Colonic mucosa (tissue), 4 donors: Measurements from ENCODE around the gene TBC1D21. TPM values are rescaled to one million over a fixed set of nuclear protein-coding genes. Genes with fewer than 3 reads are reported as not detected.
"Not testable (repeated sequence)": the region's sequence is repeated elsewhere in the genome, so short reads cannot be mapped to it uniquely, and the experiment has no call there.

Experiments used
- DNase-seq: peaks from one replicate; pipeline ENCODE4 v3.0.0-alpha.2; 2020
- H3K27ac ChIP-seq: fragments of 200-600 bp; one replicate; pipeline ENCODE4 v1.8.0; 2021
- H3K27me3 ChIP-seq: fragments of 200-600 bp; one replicate; pipeline ENCODE4 v1.8.0; 2021
- H3K36me3 ChIP-seq: fragments of 200-600 bp; one replicate; pipeline ENCODE4 v1.8.0; 2021
- H3K4me1 ChIP-seq: fragments of 200-600 bp; one replicate; pipeline ENCODE4 v1.8.0; 2021; ENCODE audit warnings: mild to moderate bottlenecking
- H3K4me3 ChIP-seq: fragments of 200-600 bp; one replicate; pipeline ENCODE4 v1.8.0; 2021
- H3K9ac ChIP-seq, 2 donors: one replicate each; pipeline ENCODE4 v1.7.0; 2013; ENCODE audit warnings: control low read depth in 2 of 2, low read depth in 2 of 2, low read length in 2 of 2
- H3K9me3 ChIP-seq: fragments of 200-600 bp; one replicate; pipeline ENCODE4 v1.8.0; 2021
- intact Hi-C: fragments of 100-400 bp; cut with DNase I; formaldehyde crosslinking; loops from one replicate; pipeline ENCODE4 v1.14.1; 2022
- total RNA-seq, 2 donors: library from RNA; stranded (reverse); fragmentation: NEBNext Ultra II Directional in 1 of 2; extraction: Animal tissue kit (Norgen Biotek cat#: 25700) in 1 of 2; gene quantifications; one replicate each; pipeline ENCODE4 v1.2.1, GENCODE V29; 2021
- TF ChIP-seq, protein P1 (sequence below): fragments of 200-600 bp; IDR thresholded peaks from one replicate; pipeline ENCODE4 v1.8.0; 2022; ENCODE audit warnings: antibody characterized with exemption, mild to moderate bottlenecking
- donor health status: healthy.
- donor health status: DM: no; HTN: no; CAD: no.
- donor health status: DM: no; HTN: no; CAD: no.

The TBC1D21 gene
- total RNA-seq, 2 donors from 2014 or later: not detected

DNA sequence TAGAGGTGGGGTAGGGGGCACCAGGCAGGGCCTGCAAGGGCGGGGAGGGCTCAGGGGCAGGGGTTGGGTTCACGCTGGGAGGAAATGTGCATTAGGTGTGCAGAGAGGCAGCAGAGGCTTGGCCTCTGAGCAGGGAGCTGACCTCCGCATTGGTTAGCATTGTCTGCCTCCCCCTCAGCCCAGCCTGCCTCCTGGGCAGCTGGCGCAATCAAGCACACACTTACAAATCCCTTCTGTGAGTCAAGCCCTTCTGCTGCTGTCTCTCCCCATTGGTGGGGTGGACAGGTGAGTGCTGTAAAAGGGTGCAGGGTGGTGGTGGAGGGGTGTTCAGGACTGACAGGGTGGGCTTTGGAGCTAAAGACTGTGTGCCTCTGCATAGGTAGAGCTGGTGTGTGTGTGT lies 62.2 kb downstream of the TBC1D21 start:
- DNase-seq: no peak
- Histone ChIP-seq H3K36me3 (no peaks in the 10 kb centered on the region), H3K27ac (no peak overlapping the region), H3K4me3 (no peak overlapping the region), H3K9ac (no peak overlapping the region), H3K27me3 (no peaks in the 10 kb centered on the region), H3K4me1 (no peaks in the 10 kb centered on the region), H3K9me3 (no peaks in the 10 kb centered on the region)
- TF ChIP-seq, protein P1, sequence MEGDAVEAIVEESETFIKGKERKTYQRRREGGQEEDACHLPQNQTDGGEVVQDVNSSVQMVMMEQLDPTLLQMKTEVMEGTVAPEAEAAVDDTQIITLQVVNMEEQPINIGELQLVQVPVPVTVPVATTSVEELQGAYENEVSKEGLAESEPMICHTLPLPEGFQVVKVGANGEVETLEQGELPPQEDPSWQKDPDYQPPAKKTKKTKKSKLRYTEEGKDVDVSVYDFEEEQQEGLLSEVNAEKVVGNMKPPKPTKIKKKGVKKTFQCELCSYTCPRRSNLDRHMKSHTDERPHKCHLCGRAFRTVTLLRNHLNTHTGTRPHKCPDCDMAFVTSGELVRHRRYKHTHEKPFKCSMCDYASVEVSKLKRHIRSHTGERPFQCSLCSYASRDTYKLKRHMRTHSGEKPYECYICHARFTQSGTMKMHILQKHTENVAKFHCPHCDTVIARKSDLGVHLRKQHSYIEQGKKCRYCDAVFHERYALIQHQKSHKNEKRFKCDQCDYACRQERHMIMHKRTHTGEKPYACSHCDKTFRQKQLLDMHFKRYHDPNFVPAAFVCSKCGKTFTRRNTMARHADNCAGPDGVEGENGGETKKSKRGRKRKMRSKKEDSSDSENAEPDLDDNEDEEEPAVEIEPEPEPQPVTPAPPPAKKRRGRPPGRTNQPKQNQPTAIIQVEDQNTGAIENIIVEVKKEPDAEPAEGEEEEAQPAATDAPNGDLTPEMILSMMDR: no peak
- intact Hi-C loops: no loop called here

DNA sequence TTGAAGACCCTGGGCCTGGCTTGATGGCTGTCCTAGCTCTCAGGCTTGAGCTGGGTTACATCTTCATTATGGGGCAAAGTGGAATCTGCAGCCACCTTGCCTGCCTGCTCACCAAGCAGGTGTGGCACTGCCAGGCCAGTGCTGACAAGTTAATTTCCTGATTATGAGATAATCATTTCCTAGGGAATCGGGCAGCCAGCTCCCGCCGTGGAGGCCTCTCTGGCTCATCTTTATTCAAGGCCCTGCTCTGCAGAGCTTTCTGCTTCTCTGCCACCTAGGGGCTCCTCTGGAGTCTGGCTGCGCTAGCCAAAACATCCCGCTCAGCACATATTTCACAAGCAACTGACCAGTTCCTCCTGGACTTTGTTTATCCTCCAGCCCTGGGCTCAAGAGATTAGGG lies 62.8 kb downstream of the TBC1D21 start:
- TF ChIP-seq, protein P1: no peak
- no peaks in the 10 kb centered on the region for H3K36me3 ChIP-seq
- H3K27me3 ChIP-seq: no peaks in the 10 kb centered on the region
- no peak for DNase-seq
- H3K27ac ChIP-seq: no peak overlapping the region
- no peak overlapping the region for H3K4me3 ChIP-seq
- H3K4me1 ChIP-seq: no peaks in the 10 kb centered on the region
- no peaks in the 10 kb centered on the region for H3K9me3 ChIP-seq
- H3K9ac ChIP-seq: no peak overlapping the region
- intact Hi-C loops: no loop called here

DNA sequence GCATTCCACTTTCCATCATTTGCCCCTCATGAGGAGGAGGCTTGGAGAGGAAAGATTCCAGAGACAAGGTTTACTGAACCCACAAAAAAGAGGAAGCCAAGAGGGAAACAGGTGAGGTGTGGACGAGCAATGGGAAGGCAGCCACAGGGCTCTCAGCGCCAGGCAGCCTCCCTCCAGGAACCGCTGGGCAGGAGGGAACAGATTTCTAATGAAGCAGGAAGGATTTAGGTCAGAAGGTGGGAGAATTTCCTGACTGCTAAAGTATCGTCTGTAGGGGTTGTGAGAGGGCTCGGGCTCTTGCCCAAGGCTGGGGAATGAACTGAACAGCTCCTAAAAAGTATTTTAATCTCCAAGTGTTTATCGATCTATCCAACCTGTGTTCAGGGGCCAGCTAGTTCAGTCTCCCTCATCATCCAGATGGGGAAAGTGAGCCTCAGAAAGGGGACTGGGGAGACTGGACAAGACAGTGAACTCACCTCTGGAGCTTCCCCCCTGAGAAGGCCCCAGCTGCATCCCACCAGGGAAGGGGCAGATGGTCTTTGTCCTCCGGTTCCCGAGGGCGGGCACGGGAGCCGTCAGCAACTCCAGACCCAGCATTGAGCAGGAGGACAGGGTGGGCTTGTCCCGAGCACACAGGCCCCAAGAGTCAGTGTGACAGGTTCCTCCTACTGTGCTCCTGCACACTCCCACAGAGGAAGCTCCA lies 63.4 kb downstream of the TBC1D21 start:
- no peak overlapping the region for H3K4me3 ChIP-seq
- DNase-seq: no peak
- no peaks in the 10 kb centered on the region for H3K27me3 ChIP-seq
- no peaks in the 10 kb centered on the region for H3K4me1 ChIP-seq
- no peaks in the 10 kb centered on the region for H3K36me3 ChIP-seq
- H3K9me3 ChIP-seq: no peaks in the 10 kb centered on the region
- no peak overlapping the region for H3K9ac ChIP-seq
- intact Hi-C loops: no loop called here
- TF ChIP-seq, protein P1: no peak
- no peak overlapping the region for H3K27ac ChIP-seq

DNA sequence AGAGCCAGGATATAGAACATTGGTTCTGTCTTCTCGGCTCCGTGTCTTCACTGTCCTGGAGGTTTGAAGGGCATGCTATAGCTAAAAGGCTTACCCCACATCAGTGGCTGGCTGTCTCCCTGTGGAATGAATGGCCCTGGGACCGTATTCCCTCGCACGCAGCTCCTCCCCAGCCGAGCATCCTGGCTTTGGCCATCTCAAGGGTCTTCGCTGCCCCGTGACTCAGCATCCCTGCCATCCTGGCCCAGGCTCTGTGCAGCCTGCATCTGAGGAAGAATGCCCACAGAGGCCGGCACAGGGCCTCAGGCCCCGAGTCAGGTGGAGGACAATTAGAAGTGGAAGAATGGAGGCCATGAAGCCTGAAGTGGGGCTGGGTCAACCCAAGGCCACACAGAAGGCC lies 63.9 kb downstream of the TBC1D21 start:
- H3K36me3 ChIP-seq: no peaks in the 10 kb centered on the region
- H3K27ac ChIP-seq: no peak overlapping the region
- intact Hi-C loops: no loop called here
- H3K9ac ChIP-seq: no peak overlapping the region
- no peak overlapping the region for H3K4me3 ChIP-seq
- H3K27me3 ChIP-seq: no peaks in the 10 kb centered on the region
- DNase-seq: no peak
- TF ChIP-seq, protein P1: no peak
- no peaks in the 10 kb centered on the region for H3K4me1 ChIP-seq
- no peaks in the 10 kb centered on the region for H3K9me3 ChIP-seq

DNA sequence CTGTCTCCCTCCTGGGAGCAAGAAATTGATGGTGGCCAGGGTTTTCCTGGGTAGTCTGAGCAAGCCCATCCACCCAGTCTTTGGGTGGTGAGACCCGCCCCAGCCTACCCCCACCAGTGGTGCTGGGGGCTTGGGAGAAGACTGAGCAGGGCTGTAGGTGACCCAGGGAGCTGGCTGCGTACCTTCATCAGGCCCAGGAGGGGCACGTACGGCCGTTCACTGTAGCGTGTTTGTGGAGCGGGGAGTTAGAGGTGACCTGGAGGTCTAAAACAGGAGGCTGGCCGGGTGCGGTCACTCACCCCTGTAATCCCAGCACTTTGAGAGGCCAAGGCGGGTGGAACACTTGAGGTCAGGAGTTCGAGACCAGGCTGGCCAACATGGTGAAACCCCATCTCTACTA lies 64.4 kb downstream of the TBC1D21 start:
- Histone ChIP-seq H3K27ac (no peak overlapping the region), H3K27me3 (no peaks in the 10 kb centered on the region), H3K4me3 (no peak overlapping the region), H3K9me3 (no peaks in the 10 kb centered on the region), H3K36me3 (no peaks in the 10 kb centered on the region), H3K4me1 (no peaks in the 10 kb centered on the region), H3K9ac (no peak overlapping the region)
- no peak for DNase-seq
- intact Hi-C loops: no loop called here
- TF ChIP-seq, protein P1: no peak

DNA sequence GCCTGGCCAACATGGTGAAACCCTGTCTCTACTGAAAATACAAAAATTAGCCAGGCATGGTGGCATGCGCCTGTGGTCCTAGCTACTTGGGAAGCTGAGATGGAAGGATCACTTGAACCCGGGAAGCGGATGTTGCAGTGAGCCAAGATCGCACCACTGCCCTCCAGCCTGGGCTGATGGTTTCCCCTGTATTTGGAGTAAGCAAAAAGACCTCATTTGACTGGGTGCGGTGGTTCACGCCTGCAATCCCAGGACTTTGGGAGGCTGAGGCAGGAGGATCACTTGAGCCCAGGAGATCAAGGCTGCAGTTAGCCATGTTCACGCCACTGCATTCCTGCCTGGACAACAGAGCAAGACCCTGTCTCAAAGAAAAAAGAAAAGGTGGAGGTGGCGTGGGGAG lies 65.2 kb downstream of the TBC1D21 start:
- H3K4me3 ChIP-seq, DNase-seq, H3K36me3 ChIP-seq, intact Hi-C loops, H3K27ac ChIP-seq, H3K27me3 ChIP-seq, H3K9me3 ChIP-seq, H3K9ac ChIP-seq, H3K4me1 ChIP-seq: not testable (repeated sequence)

Other genes with a start within 250 kb of the TBC1D21 start
- gene NPTN, start 240.2 kb upstream of the TBC1D21 start, total RNA-seq: 100 to 1,000 TPM; 111 to 159 TPM
- gene CD276, start 189.2 kb upstream of the TBC1D21 start, total RNA-seq: 10 to 100 TPM; 45.2 to 49.9 TPM
- under 1 TPM; 0.32 to 0.58 TPM for gene INSYN1, start 120.2 kb upstream of the TBC1D21 start, total RNA-seq
- 1 to 10 TPM; 2.3 to 6.9 TPM for gene LOXL1, start 52.9 kb downstream of the TBC1D21 start, total RNA-seq
- 10 to 100 TPM in 1 of 2 donors, 1 to 10 TPM in 1; 9.1 to 14.3 TPM for gene STOML1, start 118.7 kb downstream of the TBC1D21 start, total RNA-seq
- gene PML, start 121.2 kb downstream of the TBC1D21 start, total RNA-seq: 10 to 100 TPM; 27.0 to 31.3 TPM
- not detected for gene GOLGA6A, start 209.0 kb downstream of the TBC1D21 start, total RNA-seq